ENCODE measurements around the gene ALDH2.
"Not testable (repeated sequence)": the region's sequence is repeated elsewhere in the genome, so short reads cannot be mapped to it uniquely, and the experiment has no call there.

Gene ALDH2

GRCh38 chr12:111766608-111767361, at the start of gene ALDH2:
Gene ALDH2, plus strand, starts transcription at chr12:111766933. Its CDS starts 50 bp downstream, at chr12:111766983.
- DNase-seq = no peak

GRCh38 chr12:111719316-111719715, 47.4 kb upstream of the ALDH2 start:
- not testable (repeated sequence) for DNase-seq

- no peak for DNase-seq
Measured at GRCh38 chr12:111720457-111720856, 46.3 kb upstream of the ALDH2 start.

GRCh38 chr12:111723646-111724360, 42.9 kb upstream of the ALDH2 start:
- not testable (repeated sequence) for DNase-seq

GRCh38 chr12:111728795-111729194, 37.9 kb upstream of the ALDH2 start:
- DNase-seq = no peak

GRCh38 chr12:111730420-111730819, 36.3 kb upstream of the ALDH2 start:
- no peak for DNase-seq

- DNase-seq = no peak
Measured at GRCh38 chr12:111732786-111733185, 33.9 kb upstream of the ALDH2 start.

- no peak for DNase-seq
Measured at GRCh38 chr12:111733340-111733915, 33.3 kb upstream of the ALDH2 start.

- DNase-seq = not testable (repeated sequence)
Measured at GRCh38 chr12:111739524-111739923, 27.2 kb upstream of the ALDH2 start.

- no peak for DNase-seq
Measured at GRCh38 chr12:111741235-111741812, 25.4 kb upstream of the ALDH2 start.

GRCh38 chr12:111745211-111745610, 21.5 kb upstream of the ALDH2 start:
- no peak for DNase-seq

- DNase-seq = no peak
Measured at GRCh38 chr12:111747333-111747732, 19.4 kb upstream of the ALDH2 start.

GRCh38 chr12:111748151-111748672, 18.5 kb upstream of the ALDH2 start:
- DNase-seq = no peak

GRCh38 chr12:111748867-111749266, 17.9 kb upstream of the ALDH2 start:
- DNase-seq = no peak

- no peak for DNase-seq
Measured at GRCh38 chr12:111749391-111749790, 17.3 kb upstream of the ALDH2 start.

- no peak for DNase-seq
Measured at GRCh38 chr12:111753144-111753881, 13.4 kb upstream of the ALDH2 start.

- no peak for DNase-seq
Measured at GRCh38 chr12:111754671-111755070, 12.1 kb upstream of the ALDH2 start.

GRCh38 chr12:111756196-111756595, 10.5 kb upstream of the ALDH2 start:
- DNase-seq = no peak

GRCh38 chr12:111756681-111757080, 10.1 kb upstream of the ALDH2 start:
- no peak for DNase-seq

- DNase-seq = no peak
Measured at GRCh38 chr12:111757361-111758119, 9.2 kb upstream of the ALDH2 start.

GRCh38 chr12:111758120-111758561, 8.6 kb upstream of the ALDH2 start:
- no peak for DNase-seq

- no peak for DNase-seq
Measured at GRCh38 chr12:111759271-111759670, 7.5 kb upstream of the ALDH2 start.

Data from stimulated activated naive CD4-positive, alpha-beta T cell treated with Interleukin-2 at 50 U/mL for 16 hours (primary cell).